CD8-positive, alpha-beta memory T cell (primary cell): ENCODE measurements around the gene ANK3. TPM values are rescaled to one million over a fixed set of nuclear protein-coding genes. Genes with fewer than 3 reads are reported as not detected.

ENCODE experiments used
- CTCF ChIA-PET: fragments of 350-600 bp; sonication (Branson Sonifier 250); formaldehyde crosslinking; loops from one replicate; lab custom pipeline; 2021; ENCODE audit warnings: antibody characterized with exemption; lab: Charles Lee
- POLR2A ChIA-PET: fragments of 350-600 bp; sonication (Branson Sonifier 250); formaldehyde crosslinking; loops from one replicate; lab custom pipeline; 2021; ENCODE audit warnings: antibody characterized with exemption; lab: Charles Lee
- DNase-seq, 5 donors: peaks; one replicate each; pipeline versions ENCODE4 v3.0.0 to v3.0.0-alpha.2; 2020 to 2022; ENCODE audit warnings: mixed read lengths in 1 of 5
- H3K27ac ChIP-seq: one replicate; pipeline ENCODE4 v1.7.0; 2013; ENCODE audit warnings: low read depth, mild to moderate bottlenecking, low read length, moderate library complexity
- H3K27me3 ChIP-seq: 2 replicates; pipeline ENCODE4 v1.7.0; 2013; ENCODE audit warnings: low read length, mild to moderate bottlenecking; ENCODE audit not compliant: insufficient read depth, poor library complexity, severe bottlenecking
- H3K36me3 ChIP-seq: 2 replicates; pipeline ENCODE4 v1.7.0; 2013; ENCODE audit warnings: mild to moderate bottlenecking, low read length, moderate library complexity; ENCODE audit not compliant: insufficient read depth
- H3K4me1 ChIP-seq: 2 replicates; pipeline ENCODE4 v1.7.0; 2013; ENCODE audit warnings: mild to moderate bottlenecking, low read length, moderate library complexity; ENCODE audit not compliant: insufficient read depth
- H3K4me3 ChIP-seq: 2 replicates; pipeline ENCODE4 v1.7.0; 2013; ENCODE audit warnings: mild to moderate bottlenecking, low read length
- H3K9me3 ChIP-seq: 2 replicates; pipeline ENCODE4 v1.7.0; 2013; ENCODE audit warnings: mild to moderate bottlenecking, low read length
- H3K27ac Mint-ChIP-seq, 8 donors: one replicate each; pipeline ENCODE4 v1.8.0; 2020 to 2021; ENCODE audit warnings: mixed read lengths in 8 of 8, mild to moderate bottlenecking in 6 of 8, inconsistent platforms in 3 of 8, moderate library complexity in 3 of 8
- H3K27me3 Mint-ChIP-seq, 2 donors: one replicate each; pipeline ENCODE4 v1.8.0; 2020 to 2021; ENCODE audit warnings: mixed read lengths in 2 of 2, mild to moderate bottlenecking in 1 of 2, moderate library complexity in 1 of 2
- H3K36me3 Mint-ChIP-seq, 3 donors: one replicate each; pipeline ENCODE4 v1.8.0; 2020 to 2021; ENCODE audit warnings: mixed read lengths in 3 of 3, inconsistent platforms in 1 of 3, mild to moderate bottlenecking in 1 of 3
- H3K4me1 Mint-ChIP-seq, 3 donors: one replicate each; pipeline ENCODE4 v1.8.0; 2020 to 2021; ENCODE audit warnings: mixed read lengths in 3 of 3, inconsistent platforms in 1 of 3, mild to moderate bottlenecking in 1 of 3
- H3K4me3 Mint-ChIP-seq, 7 donors: one replicate each; pipeline ENCODE4 v1.8.0; 2020 to 2021; ENCODE audit warnings: mixed read lengths in 7 of 7, mild to moderate bottlenecking in 6 of 7, moderate library complexity in 4 of 7, inconsistent platforms in 2 of 7
- H3K9me3 Mint-ChIP-seq, 5 donors: one replicate each; pipeline ENCODE4 v1.8.0; 2020 to 2022; ENCODE audit warnings: mixed read lengths in 5 of 5, mild to moderate bottlenecking in 3 of 5, moderate library complexity in 2 of 5, inconsistent platforms in 1 of 5
- polyA plus RNA-seq: library from polyadenylated mRNA; unstranded; fragments of 300-500 nt; fragmentation: Illumina TruSeq; gene quantifications from one replicate; pipeline ENCODE4 v1.2.3, GENCODE V29; 2021
- total RNA-seq, 2 experiments: library from RNA; stranded (reverse); gene quantifications; one replicate each; pipeline ENCODE4 v1.2.3, GENCODE V29; 2021

The ANK3 gene
- total and polyA plus RNA-seq, 3 experiments from 2014 or later = 10.2 to 12.8 (median 11.8) TPM

- H3K27ac Mint-ChIP-seq = no peak overlapping the region
- H3K36me3 Mint-ChIP-seq = peaks cover 0 to 25% (median 15%) of the 10 kb centered on the region in 3 donors
- peaks cover 0 to 4% (median 0%) of the 10 kb centered on the region in 3 donors for H3K4me1 Mint-ChIP-seq
- Histone ChIP-seq H3K36me3 (peaks cover 6% of the 10 kb centered on the region), H3K27ac (no peak overlapping the region), H3K4me1 (no peaks in the 10 kb centered on the region), H3K4me3 (no peak overlapping the region), H3K27me3 (no peaks in the 10 kb centered on the region), H3K9me3 (no peaks in the 10 kb centered on the region)
- peaks cover 4 to 7% of the 10 kb centered on the region in 2 donors for H3K27me3 Mint-ChIP-seq
- no peak overlapping the region for H3K4me3 Mint-ChIP-seq
- H3K9me3 Mint-ChIP-seq = no peaks in the 10 kb centered on the region
- ChIA-PET POLR2A (no interaction called here), CTCF (no interaction called here)
- DNase-seq = no peak
These were observed 241.3 kb downstream of the ANK3 start for GRCh38 chr10:60148266-60148840.

- Histone ChIP-seq H3K4me3 (no peak overlapping the region), H3K36me3 (peaks cover 6% of the 10 kb centered on the region), H3K27ac (no peak overlapping the region), H3K27me3 (no peaks in the 10 kb centered on the region), H3K4me1 (no peaks in the 10 kb centered on the region), H3K9me3 (no peaks in the 10 kb centered on the region)
- POLR2A ChIA-PET = no interaction called here
- CTCF ChIA-PET = no interaction called here
- Mint-ChIP-seq H3K27ac (no peak overlapping the region), H3K27me3 (peaks cover 4 to 7% of the 10 kb centered on the region in 2 donors), H3K4me1 (peaks cover 0 to 4% (median 0%) of the 10 kb centered on the region in 3 donors), H3K9me3 (no peaks in the 10 kb centered on the region), H3K36me3 (peaks cover 0 to 21% (median 11%) of the 10 kb centered on the region in 3 donors), H3K4me3 (no peak overlapping the region)
- DNase-seq = no peak
These were observed 242.0 kb downstream of the ANK3 start for GRCh38 chr10:60147576-60148265.

DNA sequence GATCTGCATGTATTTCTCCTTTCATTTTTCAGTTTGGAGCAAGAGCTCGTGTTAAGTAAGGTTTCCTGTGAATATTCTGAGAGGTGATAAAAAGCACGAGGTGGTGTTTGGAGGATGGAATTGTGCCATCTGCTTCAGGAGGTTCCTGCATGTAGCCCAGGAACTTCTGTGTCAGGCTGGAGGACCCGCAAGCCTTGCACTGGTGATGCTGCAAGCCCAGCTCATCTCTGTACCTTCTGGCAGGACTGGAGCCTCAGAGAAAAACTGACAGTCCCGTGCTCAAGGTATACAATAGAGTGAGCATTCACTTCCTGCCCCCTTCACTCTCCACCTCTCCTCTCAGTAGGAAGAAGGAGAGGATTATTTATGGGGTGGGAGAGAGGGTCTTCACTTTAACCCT, 242.7 kb downstream of the ANK3 start:
- no peaks in the 10 kb centered on the region for H3K9me3 ChIP-seq
- no peak overlapping the region for H3K27ac ChIP-seq
- Mint-ChIP-seq H3K27me3 (peaks cover 4% of the 10 kb centered on the region in 2 donors), H3K4me3 (no peak overlapping the region), H3K36me3 (peaks cover 0 to 20% (median 11%) of the 10 kb centered on the region in 3 donors), H3K9me3 (no peaks in the 10 kb centered on the region), H3K27ac (no peak overlapping the region), H3K4me1 (peaks cover 0 to 4% (median 0%) of the 10 kb centered on the region in 3 donors)
- H3K4me1 ChIP-seq = no peaks in the 10 kb centered on the region
- no peak overlapping the region for H3K4me3 ChIP-seq
- DNase-seq = no peak
- no peaks in the 10 kb centered on the region for H3K27me3 ChIP-seq
- peaks cover 6% of the 10 kb centered on the region for H3K36me3 ChIP-seq
- CTCF ChIA-PET = no interaction called here
- POLR2A ChIA-PET = no interaction called here

DNA sequence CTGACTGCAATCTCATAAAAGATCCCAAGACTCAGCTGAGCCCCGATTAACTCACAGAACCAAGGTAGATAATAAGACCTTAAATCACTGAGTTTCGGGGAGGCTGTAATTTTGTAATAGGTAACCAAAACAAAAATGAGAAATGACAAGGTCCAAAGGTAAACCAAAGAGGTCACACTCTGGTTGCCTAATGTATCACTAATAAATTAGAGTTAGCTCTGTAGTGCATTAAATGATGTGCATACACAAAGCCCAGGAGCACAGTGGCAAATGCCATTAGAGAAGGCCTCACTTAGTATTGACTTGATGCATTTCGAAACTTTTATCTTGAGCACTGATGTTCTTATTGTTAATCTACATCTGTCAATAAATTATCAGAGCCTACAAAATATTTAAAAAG, 245.6 kb downstream of the ANK3 start:
- H3K4me1 Mint-ChIP-seq = no peaks in the 10 kb centered on the region
- peaks cover 0 to 15% (median 0%) of the 10 kb centered on the region in 3 donors for H3K36me3 Mint-ChIP-seq
- DNase-seq = no peak
- CTCF ChIA-PET = no interaction called here
- Histone ChIP-seq H3K9me3 (no peaks in the 10 kb centered on the region), H3K4me3 (no peak overlapping the region), H3K36me3 (peaks cover 6% of the 10 kb centered on the region), H3K4me1 (no peaks in the 10 kb centered on the region), H3K27ac (no peak overlapping the region), H3K27me3 (no peaks in the 10 kb centered on the region)
- H3K4me3 Mint-ChIP-seq = no peak overlapping the region
- no peak overlapping the region for H3K27ac Mint-ChIP-seq
- H3K27me3 Mint-ChIP-seq = peaks cover 0 to 2% of the 10 kb centered on the region in 2 donors
- POLR2A ChIA-PET = no interaction called here
- no peaks in the 10 kb centered on the region for H3K9me3 Mint-ChIP-seq

GRCh38 chr10:60142736-60143135, 246.9 kb downstream of the ANK3 start:
- Histone ChIP-seq H3K27ac (no peak overlapping the region), H3K27me3 (no peaks in the 10 kb centered on the region), H3K36me3 (peaks cover 6% of the 10 kb centered on the region), H3K9me3 (no peaks in the 10 kb centered on the region), H3K4me3 (no peak overlapping the region), H3K4me1 (no peaks in the 10 kb centered on the region)
- no peak overlapping the region for H3K4me3 Mint-ChIP-seq
- peaks cover 0 to 20% (median 0%) of the 10 kb centered on the region in 3 donors for H3K36me3 Mint-ChIP-seq
- ChIA-PET CTCF (no interaction called here), POLR2A (no interaction called here)
- H3K27ac Mint-ChIP-seq = no peak overlapping the region
- H3K4me1 Mint-ChIP-seq = no peaks in the 10 kb centered on the region
- H3K27me3 Mint-ChIP-seq = peaks cover 0 to 4% of the 10 kb centered on the region in 2 donors
- no peaks in the 10 kb centered on the region for H3K9me3 Mint-ChIP-seq
- no peak for DNase-seq

GRCh38 chr10:60141896-60142559, 247.6 kb downstream of the ANK3 start:
- Histone ChIP-seq H3K4me1 (no peaks in the 10 kb centered on the region), H3K27ac (no peak overlapping the region), H3K9me3 (no peaks in the 10 kb centered on the region), H3K4me3 (no peak overlapping the region), H3K27me3 (no peaks in the 10 kb centered on the region), H3K36me3 (peaks cover 6% of the 10 kb centered on the region)
- ChIA-PET POLR2A (no interaction called here), CTCF (no interaction called here)
- no peak overlapping the region for H3K4me3 Mint-ChIP-seq
- H3K9me3 Mint-ChIP-seq = no peaks in the 10 kb centered on the region
- no peak for DNase-seq
- no peaks in the 10 kb centered on the region for H3K4me1 Mint-ChIP-seq
- H3K36me3 Mint-ChIP-seq = peaks cover 0 to 20% (median 0%) of the 10 kb centered on the region in 3 donors
- H3K27me3 Mint-ChIP-seq = peaks cover 0 to 2% of the 10 kb centered on the region in 2 donors
- no peak overlapping the region for H3K27ac Mint-ChIP-seq

GRCh38 chr10:60140651-60141632, 248.7 kb downstream of the ANK3 start:
- peaks cover 0 to 2% of the 10 kb centered on the region in 2 donors for H3K27me3 Mint-ChIP-seq
- DNase-seq = no peak
- POLR2A ChIA-PET = no interaction called here

More at GRCh38 chr10:60140651-60141632, 248.7 kb downstream of the ANK3 start:
- CTCF ChIA-PET = no interaction called here
- no peaks in the 10 kb centered on the region for H3K9me3 Mint-ChIP-seq
- no peak overlapping the region for H3K27ac Mint-ChIP-seq
- peaks cover 0 to 17% (median 0%) of the 10 kb centered on the region in 3 donors for H3K36me3 Mint-ChIP-seq
- Histone ChIP-seq H3K27me3 (no peaks in the 10 kb centered on the region), H3K4me1 (no peaks in the 10 kb centered on the region), H3K4me3 (no peak overlapping the region), H3K9me3 (no peaks in the 10 kb centered on the region), H3K27ac (peak overlapping the region; percentile 34), H3K36me3 (peaks cover 6% of the 10 kb centered on the region)
- no peaks in the 10 kb centered on the region for H3K4me1 Mint-ChIP-seq
- H3K4me3 Mint-ChIP-seq = no peak overlapping the region
